ENCODE measurements around the gene NBPF1.
"Not testable (repeated sequence)": the region's sequence is repeated elsewhere in the genome, so short reads cannot be mapped to it uniquely, and the experiment has no call there.

NBPF1 gene

DNA sequence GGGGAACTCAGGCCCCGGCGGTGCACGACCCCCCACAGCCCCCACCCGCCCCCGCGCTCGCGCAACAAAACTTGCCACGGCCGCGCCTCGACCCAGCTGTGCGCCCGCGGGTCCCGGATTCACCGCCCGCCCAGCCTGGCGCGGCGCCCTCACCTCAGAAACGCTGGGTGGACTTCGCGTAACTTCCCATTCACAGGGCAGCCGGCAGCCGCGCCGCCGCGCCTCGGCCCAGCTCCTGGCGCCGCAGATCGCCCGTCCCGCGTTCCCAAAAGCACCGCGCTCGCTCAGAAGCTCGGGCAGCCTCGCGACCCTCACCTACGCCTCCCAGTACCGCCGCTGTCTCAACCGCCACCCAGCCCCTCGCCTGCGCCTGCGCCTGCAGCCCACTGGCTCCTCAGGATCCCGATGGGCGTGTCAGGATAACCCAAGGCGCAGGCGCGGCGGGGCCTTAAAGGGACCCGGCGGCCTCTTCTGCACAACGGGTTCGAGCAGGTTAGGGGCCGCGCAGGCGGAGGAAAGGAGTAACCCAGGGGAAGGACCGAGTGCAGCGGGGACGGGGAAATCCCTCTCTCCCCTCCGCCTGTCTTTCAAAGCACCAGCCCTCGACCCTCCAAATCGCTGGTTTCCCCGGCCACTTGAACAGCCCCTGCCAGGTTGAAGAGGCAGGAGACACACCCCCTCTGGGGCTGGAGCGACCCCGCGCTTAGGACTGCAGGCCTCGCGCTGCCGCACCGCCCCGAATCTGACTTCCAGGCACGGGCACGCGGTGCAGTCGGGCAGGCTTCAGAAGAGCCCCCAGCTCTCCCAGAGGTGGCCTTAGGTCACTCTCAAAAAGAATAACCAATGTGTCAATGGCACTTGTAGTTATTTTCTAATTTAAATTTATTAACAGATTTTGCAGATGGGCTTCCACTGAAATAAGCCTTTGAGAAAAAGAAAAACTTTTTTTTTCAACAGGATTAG, at the start of gene NBPF1:
Gene NBPF1, minus strand, starts transcription at position 380 of the 963 bp plus-strand sequence.
- DNase-seq = peak; percentile 100

GRCh38 chr1:16658234-16658633, 44.9 kb upstream of the NBPF1 start:
- not testable (repeated sequence) for DNase-seq

DNA sequence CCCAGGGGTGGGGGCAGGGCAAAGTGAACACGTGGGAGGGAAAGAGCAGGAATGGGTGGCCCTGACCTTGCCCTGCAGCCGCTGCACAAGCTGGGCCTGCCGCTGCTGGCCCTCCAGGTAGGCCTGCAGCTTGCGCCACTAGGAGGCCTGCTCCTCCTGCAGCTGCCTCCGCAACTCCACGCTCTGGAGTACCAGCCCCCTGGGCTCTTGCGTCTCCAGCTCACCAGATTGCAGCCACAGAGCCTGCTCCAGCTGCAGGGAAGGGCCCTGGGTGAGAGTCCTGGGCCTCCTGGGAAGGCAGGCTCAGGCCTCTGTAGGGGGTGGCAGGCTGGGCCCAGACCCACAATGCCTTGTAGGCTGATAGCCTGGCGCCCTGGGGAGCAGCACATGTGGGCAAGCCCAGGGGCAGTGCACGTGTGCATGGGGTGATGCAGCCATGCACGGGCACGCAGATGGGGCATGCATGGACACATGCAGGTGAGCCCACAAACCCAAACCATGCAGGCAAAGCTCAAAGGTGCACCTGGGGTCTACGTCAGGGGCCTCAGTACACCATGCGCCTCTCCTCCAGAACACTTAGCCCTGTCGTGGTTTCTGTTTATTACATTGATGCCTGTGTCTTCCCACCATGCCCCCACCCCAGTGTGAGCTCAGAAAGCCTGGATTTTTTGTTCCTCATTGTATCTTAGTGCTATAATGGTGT, 43.8 kb upstream of the NBPF1 start:
- DNase-seq = not testable (repeated sequence)

DNA sequence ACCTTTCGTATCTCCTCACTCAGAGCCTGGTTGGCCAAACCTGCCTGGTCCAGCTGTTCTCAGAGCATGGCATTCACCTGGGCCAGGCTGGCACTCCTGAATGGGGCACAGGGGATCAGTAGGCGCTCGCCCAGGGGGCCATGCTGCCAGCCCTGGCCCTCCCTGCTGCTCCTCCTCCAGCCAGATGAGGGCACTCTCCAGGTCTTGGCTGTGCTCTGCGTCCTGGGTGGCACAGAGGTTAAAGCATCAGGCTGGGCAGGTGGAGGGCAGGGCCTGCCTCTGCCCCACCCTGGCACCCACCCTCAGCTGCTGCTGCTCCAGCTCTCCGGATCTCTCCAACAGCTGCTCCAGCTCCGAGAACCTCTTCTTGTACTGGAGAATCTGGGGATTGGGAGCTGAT, 43.2 kb upstream of the NBPF1 start:
- DNase-seq = not testable (repeated sequence)

DNA sequence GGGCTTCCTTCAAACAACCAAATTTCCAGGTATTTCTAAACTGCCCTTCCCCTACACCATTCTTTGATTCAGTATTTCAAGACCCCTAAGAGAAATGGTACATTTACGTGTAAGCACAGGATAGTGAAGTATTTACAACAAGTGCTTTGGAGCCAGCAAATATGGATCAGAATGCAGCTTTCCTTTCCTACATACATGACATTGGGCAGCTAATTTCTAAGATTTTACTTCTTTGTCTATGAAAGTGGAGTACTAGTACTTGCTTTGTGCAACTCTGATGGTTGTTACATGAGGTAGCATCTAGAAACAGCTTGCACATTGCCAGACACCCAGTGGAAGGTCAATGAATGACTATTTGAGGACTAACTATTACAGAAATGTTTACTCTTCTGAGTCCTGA, 38.2 kb upstream of the NBPF1 start:
- not testable (repeated sequence) for DNase-seq

- DNase-seq = not testable (repeated sequence)
Observed at GRCh38 chr1:16649960-16650359, 36.6 kb upstream of the NBPF1 start.

- DNase-seq = not testable (repeated sequence)
Observed at GRCh38 chr1:16649390-16649789, 36.0 kb upstream of the NBPF1 start.

GRCh38 chr1:16648756-16649155, 35.4 kb upstream of the NBPF1 start:
- DNase-seq = not testable (repeated sequence)

DNA sequence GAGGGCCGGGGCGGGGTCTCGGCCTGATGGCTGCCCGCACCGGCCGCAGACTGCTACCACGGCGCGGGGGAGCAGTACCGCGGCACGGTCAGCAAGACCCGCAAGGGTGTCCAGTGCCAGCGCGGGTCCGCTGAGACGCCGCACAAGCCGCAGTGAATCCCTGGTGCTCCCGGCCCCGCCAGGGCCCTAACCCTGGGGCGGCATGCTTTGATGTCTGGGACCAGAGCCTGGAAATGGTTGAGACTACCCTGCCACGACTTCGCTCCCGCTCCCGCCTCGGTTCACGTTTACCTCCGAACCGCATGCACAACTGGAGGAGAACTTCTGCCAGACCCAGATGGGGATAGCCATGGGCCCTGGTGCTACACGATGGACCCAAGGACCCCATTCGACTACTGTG, 34.9 kb upstream of the NBPF1 start:
- not testable (repeated sequence) for DNase-seq

DNA sequence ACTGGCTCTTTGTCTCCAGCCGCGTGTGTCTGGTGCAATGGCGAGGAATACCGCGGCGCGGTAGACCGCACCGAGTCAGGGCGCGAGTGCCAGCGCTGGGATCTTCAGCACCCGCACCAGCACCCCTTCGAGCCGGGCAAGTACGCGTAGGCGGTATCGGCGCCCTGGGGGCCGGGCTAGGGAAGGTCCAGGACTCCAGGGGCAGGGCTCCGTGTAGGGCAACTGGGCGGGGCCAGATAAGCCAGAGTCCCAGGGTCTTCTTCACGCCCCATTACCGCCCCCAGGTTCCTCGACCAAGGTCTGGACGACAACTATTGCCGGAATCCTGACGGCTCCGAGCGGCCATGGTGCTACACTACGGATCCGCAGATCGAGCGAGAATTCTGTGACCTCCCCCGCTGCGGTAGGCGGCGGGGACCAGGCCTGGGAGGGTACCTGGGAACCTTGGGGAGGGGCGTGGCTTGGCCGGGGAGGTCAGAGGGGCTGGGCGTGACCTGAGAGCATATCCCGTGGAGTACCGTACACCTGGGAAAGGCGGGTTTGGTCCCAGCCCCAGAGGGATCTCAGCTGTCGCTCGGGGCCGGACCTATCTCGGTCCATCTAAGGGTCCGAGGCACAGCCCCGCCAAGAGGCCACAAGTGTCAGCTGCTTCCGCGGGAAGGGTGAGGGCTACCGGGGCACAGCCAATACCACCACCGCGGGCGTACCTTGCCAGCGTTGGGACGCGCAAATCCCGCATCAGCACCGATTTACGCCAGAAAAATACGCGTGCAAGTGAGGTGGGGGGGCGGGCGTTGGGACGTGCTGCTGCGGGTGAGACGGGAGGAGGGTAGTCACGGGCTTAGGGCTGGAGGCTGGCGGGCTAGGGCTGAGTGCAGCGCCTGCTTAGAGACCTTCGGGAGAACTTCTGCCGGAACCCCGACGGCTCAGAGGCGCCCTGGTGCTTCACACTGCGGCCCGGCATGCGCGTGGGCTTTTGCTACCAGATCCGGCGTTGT, 34.1 kb upstream of the NBPF1 start:
- not testable (repeated sequence) for DNase-seq

- DNase-seq = not testable (repeated sequence)
Observed at GRCh38 chr1:16646716-16647115, 33.4 kb upstream of the NBPF1 start.

GRCh38 chr1:16646061-16646664, 32.8 kb upstream of the NBPF1 start:
- not testable (repeated sequence) for DNase-seq

GRCh38 chr1:16645271-16646060, 32.1 kb upstream of the NBPF1 start:
- not testable (repeated sequence) for DNase-seq

- DNase-seq = peak; percentile 98
Observed at GRCh38 chr1:16644482-16645270, 31.3 kb upstream of the NBPF1 start.

- no peak for DNase-seq
Observed at GRCh38 chr1:16644193-16644481, 30.8 kb upstream of the NBPF1 start.

- not testable (repeated sequence) for DNase-seq
Observed at GRCh38 chr1:16643476-16644192, 30.3 kb upstream of the NBPF1 start.

- not testable (repeated sequence) for DNase-seq
Observed at GRCh38 chr1:16643001-16643411, 29.6 kb upstream of the NBPF1 start.

- DNase-seq = not testable (repeated sequence)
Observed at GRCh38 chr1:16642025-16642966, 28.9 kb upstream of the NBPF1 start.

All from NCI-H345 (cell line).